Measurements from ENCODE around the gene FRMD8.

Gene FRMD8

GRCh38 chr11:65377036-65377435 lies 9.4 kb upstream of the FRMD8 start:
- no peak for DNase-seq

GRCh38 chr11:65377777-65378176 lies 8.7 kb upstream of the FRMD8 start:
- no peak for DNase-seq

GRCh38 chr11:65378208-65378927 lies 8.1 kb upstream of the FRMD8 start:
- DNase-seq: no peak

- DNase-seq: no peak
Observed at GRCh38 chr11:65378928-65379638, 7.4 kb upstream of the FRMD8 start.

GRCh38 chr11:65379698-65380459 lies 6.6 kb upstream of the FRMD8 start:
- DNase-seq: no peak

- DNase-seq: no peak
Observed at GRCh38 chr11:65380460-65381119, 5.8 kb upstream of the FRMD8 start.

GRCh38 chr11:65381716-65382032 lies 4.8 kb upstream of the FRMD8 start:
- no peak for DNase-seq

GRCh38 chr11:65382033-65382803 lies 4.2 kb upstream of the FRMD8 start, which contains the start of gene SLC25A45:
SLC25A45 (minus strand) TSS chr11:65382646; CDS start chr11:65381951, 695 bp downstream.
- DNase-seq: peak; percentile 94

- DNase-seq: peak; percentile 94
Observed at GRCh38 chr11:65382804-65383368, 3.6 kb upstream of the FRMD8 start.

- no peak for DNase-seq
Observed at GRCh38 chr11:65383778-65384177, 2.7 kb upstream of the FRMD8 start.

GRCh38 chr11:65384301-65384889 lies 2.0 kb upstream of the FRMD8 start:
- DNase-seq: no peak

GRCh38 chr11:65388731-65389130 lies 2.3 kb downstream of the FRMD8 start:
- DNase-seq: no peak

GRCh38 chr11:65389294-65389980 lies 3.0 kb downstream of the FRMD8 start:
- DNase-seq: no peak

- no peak for DNase-seq
Observed at GRCh38 chr11:65390099-65390941, 3.9 kb downstream of the FRMD8 start.

GRCh38 chr11:65390996-65391395 lies 4.6 kb downstream of the FRMD8 start:
- DNase-seq: no peak

- no peak for DNase-seq
Observed at GRCh38 chr11:65392186-65392829, 5.9 kb downstream of the FRMD8 start.

GRCh38 chr11:65392899-65393298 lies 6.5 kb downstream of the FRMD8 start:
- no peak for DNase-seq

GRCh38 chr11:65393513-65394079 lies 7.2 kb downstream of the FRMD8 start:
- no peak for DNase-seq

- no peak for DNase-seq
Observed at GRCh38 chr11:65394125-65394536, 7.7 kb downstream of the FRMD8 start.
